Activated CD4-positive, alpha-beta T cell treated with anti-CD3 and anti-CD28 coated beads, Interleukin-10, Interleukin-2, amounts not matched to agents 100 ng/mL and 50 ng/mL, durations not matched to agents 16 hours and 8 hours (primary cell): ENCODE data around the gene TBR1.
A peak's percentile ranks its signal among the peaks of the same experiment; 100 is the strongest.

Experiments used
- DNase-seq: peaks from one replicate; pipeline ENCODE4 v3.0.0-alpha.2; 2020

Gene TBR1

GRCh38 chr2:161415987-161416707 lies at the start of gene TBR1:
Gene TBR1 (plus strand): TSS chr2:161416297. CDS start chr2:161416411, 114 bp downstream.
- DNase-seq: no peak

- no peak for DNase-seq
Observed at GRCh38 chr2:161367675-161368074, 48.4 kb upstream of the TBR1 start.

- DNase-seq: no peak
Observed at GRCh38 chr2:161369311-161369710, 46.8 kb upstream of the TBR1 start.

GRCh38 chr2:161370981-161371380 lies 45.1 kb upstream of the TBR1 start:
- no peak for DNase-seq

GRCh38 chr2:161371869-161372268 lies 44.2 kb upstream of the TBR1 start:
- DNase-seq: no peak

- no peak for DNase-seq
Observed at GRCh38 chr2:161373942-161374341, 42.2 kb upstream of the TBR1 start.

GRCh38 chr2:161374446-161374845 lies 41.7 kb upstream of the TBR1 start:
- no peak for DNase-seq

- no peak for DNase-seq
Observed at GRCh38 chr2:161379740-161380139, 36.4 kb upstream of the TBR1 start.

- DNase-seq: no peak
Observed at GRCh38 chr2:161381546-161381945, 34.6 kb upstream of the TBR1 start.

GRCh38 chr2:161382747-161383146 lies 33.4 kb upstream of the TBR1 start:
- no peak for DNase-seq

GRCh38 chr2:161384864-161385263 lies 31.2 kb upstream of the TBR1 start:
- DNase-seq: peak; percentile 62

- no peak for DNase-seq
Observed at GRCh38 chr2:161386228-161386824, 29.8 kb upstream of the TBR1 start.

GRCh38 chr2:161388146-161388779 lies 27.8 kb upstream of the TBR1 start:
- DNase-seq: no peak

GRCh38 chr2:161391737-161392506 lies 24.2 kb upstream of the TBR1 start:
- DNase-seq: peak; percentile 52

GRCh38 chr2:161400076-161400475 lies 16.0 kb upstream of the TBR1 start:
- DNase-seq: no peak

- no peak for DNase-seq
Observed at GRCh38 chr2:161402297-161402696, 13.8 kb upstream of the TBR1 start.

- no peak for DNase-seq
Observed at GRCh38 chr2:161406316-161406715, 9.8 kb upstream of the TBR1 start.

GRCh38 chr2:161407597-161407996 lies 8.5 kb upstream of the TBR1 start:
- no peak for DNase-seq

- no peak for DNase-seq
Observed at GRCh38 chr2:161409308-161409907, 6.7 kb upstream of the TBR1 start.

- no peak for DNase-seq
Observed at GRCh38 chr2:161412346-161412745, 3.8 kb upstream of the TBR1 start.

GRCh38 chr2:161414042-161415033 lies 1.8 kb upstream of the TBR1 start:
- no peak for DNase-seq
